Measurements from ENCODE around the gene EMC8.
"Not testable (repeated sequence)": the region's sequence is repeated elsewhere in the genome, so short reads cannot be mapped to it uniquely, and the experiment has no call there.

EMC8 gene

GRCh38 chr16:85812031-85812807 is 12.9 kb upstream of the EMC8 start:
- DNase-seq = no peak

- DNase-seq = no peak
These were observed 11.4 kb upstream of the EMC8 start for GRCh38 chr16:85810742-85811115.

GRCh38 chr16:85810097-85810741 is 10.9 kb upstream of the EMC8 start:
- no peak for DNase-seq

GRCh38 chr16:85809645-85810044 is 10.3 kb upstream of the EMC8 start:
- DNase-seq = no peak

GRCh38 chr16:85808926-85809325 is 9.6 kb upstream of the EMC8 start:
- DNase-seq = no peak

- not testable (repeated sequence) for DNase-seq
These were observed 8.8 kb upstream of the EMC8 start for GRCh38 chr16:85808104-85808503.

- DNase-seq = not testable (repeated sequence)
These were observed 8.0 kb upstream of the EMC8 start for GRCh38 chr16:85807340-85807739.

GRCh38 chr16:85806539-85806938 is 7.2 kb upstream of the EMC8 start:
- no peak for DNase-seq

GRCh38 chr16:85805442-85806045 is 6.2 kb upstream of the EMC8 start:
- DNase-seq = no peak

GRCh38 chr16:85803570-85803969 is 4.2 kb upstream of the EMC8 start:
- DNase-seq = no peak

GRCh38 chr16:85800321-85800669 is 951 bp upstream of the EMC8 start:
- DNase-seq = no peak

GRCh38 chr16:85798901-85799496 is 345 bp downstream of the EMC8 start:
- no peak for DNase-seq

- DNase-seq = no peak
These were observed 1.0 kb downstream of the EMC8 start for GRCh38 chr16:85798283-85798776.

GRCh38 chr16:85796599-85796998 is 2.7 kb downstream of the EMC8 start:
- DNase-seq = no peak

GRCh38 chr16:85796152-85796551 is 3.2 kb downstream of the EMC8 start:
- no peak for DNase-seq

GRCh38 chr16:85794696-85795095 is 4.6 kb downstream of the EMC8 start:
- DNase-seq = no peak

GRCh38 chr16:85793662-85794298 is 5.6 kb downstream of the EMC8 start:
- no peak for DNase-seq

GRCh38 chr16:85789773-85790172 is 9.6 kb downstream of the EMC8 start:
- no peak for DNase-seq

- no peak for DNase-seq
These were observed 10.5 kb downstream of the EMC8 start for GRCh38 chr16:85788819-85789218.

- DNase-seq = no peak
These were observed 13.4 kb downstream of the EMC8 start for GRCh38 chr16:85785927-85786326.

- DNase-seq = no peak
These were observed 14.5 kb downstream of the EMC8 start for GRCh38 chr16:85784813-85785212.

GRCh38 chr16:85783441-85783840 is 15.9 kb downstream of the EMC8 start:
- DNase-seq = no peak

GRCh38 chr16:85782451-85782850 is 16.9 kb downstream of the EMC8 start:
- no peak for DNase-seq
